GM19397 (cell line): Measurements from ENCODE around the gene TMTC2.

Experiments
- ATAC-seq: cut with Tn5 transposase; IDR thresholded peaks from one replicate; pipeline ENCODE4 v1.9.1; 2021; ENCODE audit warnings: mild to moderate bottlenecking, moderate library complexity; ENCODE audit not compliant: unreplicated experiment

TMTC2 gene

GRCh38 chr12:82942991-82943401, 256.3 kb downstream of the TMTC2 start:
- no peak for ATAC-seq

- ATAC-seq: no peak
Measured at GRCh38 chr12:82948491-82948890, 261.8 kb downstream of the TMTC2 start.

GRCh38 chr12:82950356-82950755, 263.6 kb downstream of the TMTC2 start:
- ATAC-seq: no peak

- ATAC-seq: no peak
Measured at GRCh38 chr12:82952946-82953345, 266.2 kb downstream of the TMTC2 start.

GRCh38 chr12:82953397-82953796, 266.7 kb downstream of the TMTC2 start:
- no peak for ATAC-seq

GRCh38 chr12:82954064-82954463, 267.4 kb downstream of the TMTC2 start:
- ATAC-seq: no peak

- no peak for ATAC-seq
Measured at GRCh38 chr12:82954572-82954971, 267.9 kb downstream of the TMTC2 start.

- no peak for ATAC-seq
Measured at GRCh38 chr12:82955043-82955442, 268.3 kb downstream of the TMTC2 start.

- ATAC-seq: no peak
Measured at GRCh38 chr12:82958966-82959365, 272.3 kb downstream of the TMTC2 start.

- ATAC-seq: no peak
Measured at GRCh38 chr12:82959821-82960220, 273.1 kb downstream of the TMTC2 start.

GRCh38 chr12:82961835-82962234, 275.1 kb downstream of the TMTC2 start:
- ATAC-seq: no peak

- ATAC-seq: no peak
Measured at GRCh38 chr12:82963956-82964355, 277.2 kb downstream of the TMTC2 start.

- ATAC-seq: no peak
Measured at GRCh38 chr12:82964446-82964845, 277.7 kb downstream of the TMTC2 start.

- ATAC-seq: no peak
Measured at GRCh38 chr12:82966001-82966559, 279.4 kb downstream of the TMTC2 start.

GRCh38 chr12:82968631-82969367, 282.1 kb downstream of the TMTC2 start:
- no peak for ATAC-seq

GRCh38 chr12:82970614-82971013, 283.9 kb downstream of the TMTC2 start:
- ATAC-seq: no peak

GRCh38 chr12:82971584-82971983, 284.9 kb downstream of the TMTC2 start:
- no peak for ATAC-seq

GRCh38 chr12:82972624-82973023, 285.9 kb downstream of the TMTC2 start:
- no peak for ATAC-seq

GRCh38 chr12:82973592-82973991, 286.9 kb downstream of the TMTC2 start:
- no peak for ATAC-seq

GRCh38 chr12:82981150-82981549, 294.4 kb downstream of the TMTC2 start:
- no peak for ATAC-seq

GRCh38 chr12:82994117-82994516, 307.4 kb downstream of the TMTC2 start:
- ATAC-seq: no peak

- ATAC-seq: no peak
Measured at GRCh38 chr12:82996168-82996812, 309.6 kb downstream of the TMTC2 start.
